ENCODE data around the gene SCUBE2.

Gene SCUBE2

GRCh38 chr11:9073466-9074225 is 17.8 kb downstream of the SCUBE2 start:
- DNase-seq, result no peak

DNA sequence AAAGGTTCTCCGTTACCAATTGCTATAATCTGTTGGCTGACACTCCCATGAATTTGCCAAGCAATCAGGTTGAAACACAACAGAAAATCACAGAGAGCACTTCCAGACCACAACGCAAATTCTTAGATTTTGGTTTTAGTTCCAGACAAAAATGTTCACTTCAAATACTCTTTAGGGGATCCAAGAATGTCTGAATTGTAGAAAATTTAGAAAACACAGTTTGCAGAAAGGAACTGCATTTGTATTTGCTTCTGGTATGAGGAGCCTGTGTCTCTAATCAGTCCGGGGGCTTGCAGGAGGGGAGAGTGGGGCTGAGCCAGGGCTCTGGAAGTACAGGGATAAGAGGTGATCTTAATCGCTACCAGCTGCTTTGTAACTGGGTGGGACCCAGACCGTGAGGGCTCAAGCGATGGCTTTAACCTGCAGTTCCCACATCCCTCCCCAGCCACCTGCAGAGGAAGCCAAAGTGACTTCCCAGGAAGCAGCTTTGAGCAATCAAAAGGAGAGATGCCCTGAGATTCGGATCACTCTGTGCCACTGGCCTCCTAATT is 18.7 kb downstream of the SCUBE2 start:
- DNase-seq, result no peak

- no peak for DNase-seq
These were observed 19.7 kb downstream of the SCUBE2 start for GRCh38 chr11:9071692-9072091.

DNA sequence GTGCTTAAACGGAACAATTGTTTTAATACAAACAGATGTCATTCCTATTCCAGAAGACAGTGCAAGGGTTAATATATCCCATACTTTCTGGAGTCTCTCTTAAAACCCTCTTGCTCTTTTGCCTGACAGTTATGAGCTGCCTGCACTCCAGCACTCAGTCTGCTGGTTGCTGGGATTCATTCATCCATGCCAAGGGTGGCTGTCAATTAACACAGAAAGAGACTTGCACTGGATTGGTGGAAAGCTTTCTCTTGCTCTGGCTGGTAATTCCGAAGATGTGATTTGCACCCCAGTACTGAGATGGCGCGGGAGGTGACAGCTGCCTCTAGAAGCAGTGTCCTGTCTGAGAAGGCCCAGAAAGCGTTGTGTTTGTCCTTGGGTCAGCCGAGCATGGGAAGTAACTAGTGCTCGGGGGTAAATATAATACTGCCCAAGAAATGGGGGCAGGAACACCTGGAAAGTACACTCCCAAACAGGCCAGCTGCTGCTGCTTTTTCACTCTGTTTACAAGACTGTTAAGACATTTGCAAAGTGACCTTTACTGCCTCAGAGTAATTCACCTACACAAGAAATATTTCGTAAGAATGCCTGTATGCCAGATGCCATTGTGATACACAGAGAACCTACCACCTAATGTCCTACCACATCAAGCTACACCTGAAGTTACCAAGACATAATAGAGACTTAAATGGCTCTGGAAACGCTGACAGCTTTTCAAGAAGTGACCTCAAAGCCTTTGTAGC is 20.5 kb downstream of the SCUBE2 start:
- DNase-seq, result no peak

DNA sequence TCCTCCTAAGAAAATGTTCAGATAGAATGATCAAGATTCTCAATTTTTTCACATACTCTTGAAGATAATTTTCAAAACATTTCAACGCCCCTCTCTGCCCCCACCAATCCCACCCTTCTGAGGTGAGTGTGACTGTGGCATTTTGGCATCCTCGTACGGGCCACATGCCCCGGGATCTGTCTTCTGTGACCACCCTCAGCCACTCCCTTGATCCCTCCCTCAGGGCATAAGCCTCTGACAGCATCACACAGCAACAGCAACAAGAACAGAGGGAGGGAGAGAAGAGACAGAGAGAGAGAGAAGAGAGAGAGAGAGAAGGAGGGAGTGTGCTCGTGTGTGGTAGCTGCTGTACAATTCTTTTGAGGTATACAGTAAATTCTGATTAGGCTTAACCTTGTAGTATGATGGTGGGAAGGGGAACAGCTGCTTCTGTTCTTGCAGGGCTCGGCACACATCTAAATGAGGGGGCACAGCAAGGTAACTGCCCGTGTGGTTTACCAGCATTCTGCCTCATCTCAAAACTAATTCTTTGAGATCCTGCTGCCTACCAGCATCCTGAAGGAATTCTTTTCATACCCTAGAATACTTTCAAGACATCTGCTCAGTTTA is 21.4 kb downstream of the SCUBE2 start:
- DNase-seq, result no peak

DNA sequence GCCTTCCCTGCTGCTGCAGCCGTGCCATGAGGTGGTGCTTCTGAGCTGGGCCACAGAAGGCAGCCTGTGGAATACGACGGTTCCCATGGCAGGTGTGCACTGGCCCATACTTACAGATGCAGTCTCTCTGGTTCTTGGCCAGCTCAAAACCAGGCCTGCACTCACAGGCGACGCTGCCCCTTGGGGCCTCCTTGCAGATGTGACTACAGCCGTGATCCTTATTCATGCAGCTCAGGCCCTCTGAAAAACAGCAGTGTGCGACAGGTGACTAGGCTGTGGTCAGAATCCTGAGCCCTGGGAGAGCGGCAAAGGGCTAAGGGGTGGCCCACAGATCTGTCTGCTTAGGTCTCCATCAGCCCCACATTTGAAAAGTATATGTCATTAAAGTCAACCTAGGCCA is 22.1 kb downstream of the SCUBE2 start:
- DNase-seq, result no peak

DNA sequence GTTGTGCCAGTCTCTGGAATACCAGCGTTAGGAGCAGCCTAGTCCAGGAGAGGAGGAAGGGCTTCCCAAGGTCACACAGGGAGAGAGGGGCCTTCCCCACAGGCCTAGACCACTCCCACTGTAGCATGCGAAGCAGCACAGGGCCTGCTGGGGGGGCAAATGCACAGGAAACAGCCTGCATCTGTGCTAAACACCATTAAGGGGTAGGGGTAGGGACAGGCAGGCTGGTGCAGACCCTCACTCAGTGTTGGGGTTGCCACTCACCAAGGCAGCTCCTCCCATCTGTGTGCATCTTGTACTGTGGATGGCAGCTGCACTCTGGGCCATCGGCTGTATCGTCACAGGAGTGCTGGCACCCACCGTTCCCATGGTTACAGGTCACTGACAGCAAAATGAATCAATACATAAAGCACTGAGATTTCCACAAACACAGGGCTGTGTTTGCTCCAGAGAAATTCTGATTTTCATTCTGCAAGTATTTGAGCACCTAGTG is 24.9 kb downstream of the SCUBE2 start:
- DNase-seq, result no peak

DNA sequence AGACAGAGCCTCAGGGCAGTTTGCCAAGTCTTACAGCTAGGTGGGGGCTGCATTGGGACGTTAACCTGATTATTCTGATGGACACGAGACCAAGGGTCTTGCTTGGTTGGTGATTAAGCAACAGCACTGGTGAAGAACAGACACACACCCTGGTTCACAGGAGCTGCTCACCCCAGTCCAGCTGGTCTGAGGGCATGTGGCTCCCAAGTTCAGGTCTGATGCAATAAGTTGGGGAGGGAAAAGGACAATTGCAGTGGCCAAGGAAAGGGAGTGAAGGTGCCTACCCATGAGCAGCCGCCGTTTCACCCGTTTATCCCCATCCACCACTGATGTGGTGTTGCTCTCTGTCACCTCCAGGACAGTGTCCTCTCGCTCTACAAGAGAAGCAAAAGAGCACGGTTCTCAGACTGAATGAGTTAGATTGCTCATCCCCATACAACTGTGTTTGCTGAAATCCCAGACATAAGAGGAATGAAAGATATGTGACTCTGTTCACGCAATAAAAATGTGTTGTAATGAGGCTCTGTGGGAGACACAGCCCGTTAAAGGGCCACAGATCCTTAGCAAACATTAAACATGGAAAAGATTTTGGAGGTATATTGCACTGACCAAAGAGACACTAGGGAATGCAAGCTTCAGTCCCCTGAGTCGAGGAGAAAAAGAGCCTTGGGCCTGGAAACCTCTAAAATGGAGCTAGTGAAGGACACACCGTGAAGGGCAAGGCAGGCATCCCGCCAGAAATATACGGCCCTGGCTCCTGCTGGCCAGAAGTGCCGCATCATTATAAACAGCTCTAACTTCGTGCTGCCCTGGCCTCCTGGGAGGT is 25.6 kb downstream of the SCUBE2 start:
- DNase-seq, result no peak

DNA sequence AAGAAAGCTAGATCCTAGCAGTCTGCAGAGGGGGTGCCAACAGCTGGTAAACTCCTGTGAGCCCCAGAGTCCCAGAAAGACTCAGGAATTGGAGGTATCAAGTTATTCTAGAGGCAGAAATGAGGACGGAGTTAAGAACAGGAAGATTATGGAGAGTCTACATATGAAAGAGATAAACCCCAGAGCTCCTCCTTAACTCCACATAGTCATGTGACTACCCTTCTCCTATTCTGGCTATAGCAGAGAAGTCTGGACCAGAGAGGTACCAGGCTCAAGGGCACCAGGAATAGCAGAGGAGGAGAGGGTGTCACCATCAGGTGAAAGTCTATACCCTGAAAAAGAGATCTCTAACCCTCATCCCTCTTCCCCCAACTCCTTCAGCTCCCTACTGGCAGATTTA is 29.6 kb downstream of the SCUBE2 start:
- DNase-seq, result no peak

DNA sequence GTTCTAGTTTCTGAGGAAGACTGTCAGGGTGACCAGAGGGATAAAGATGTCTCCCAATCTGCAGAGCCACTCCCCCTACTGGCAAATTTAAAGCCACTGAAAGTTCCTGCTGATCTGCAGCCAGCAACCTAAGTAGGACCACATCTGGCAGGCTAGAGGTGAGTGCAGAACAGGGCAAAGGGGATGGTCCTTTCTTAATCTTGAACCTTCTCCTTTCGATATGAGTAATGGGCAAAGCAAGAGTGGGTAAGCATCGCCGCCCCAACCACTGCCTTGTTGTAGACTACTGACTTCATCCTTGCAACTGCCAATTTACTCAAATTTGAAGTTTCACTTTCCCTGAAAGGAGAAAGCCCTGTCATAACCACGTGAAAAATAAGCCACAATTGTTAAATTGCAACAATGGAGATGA is 30.7 kb downstream of the SCUBE2 start:
- DNase-seq, result no peak

DNA sequence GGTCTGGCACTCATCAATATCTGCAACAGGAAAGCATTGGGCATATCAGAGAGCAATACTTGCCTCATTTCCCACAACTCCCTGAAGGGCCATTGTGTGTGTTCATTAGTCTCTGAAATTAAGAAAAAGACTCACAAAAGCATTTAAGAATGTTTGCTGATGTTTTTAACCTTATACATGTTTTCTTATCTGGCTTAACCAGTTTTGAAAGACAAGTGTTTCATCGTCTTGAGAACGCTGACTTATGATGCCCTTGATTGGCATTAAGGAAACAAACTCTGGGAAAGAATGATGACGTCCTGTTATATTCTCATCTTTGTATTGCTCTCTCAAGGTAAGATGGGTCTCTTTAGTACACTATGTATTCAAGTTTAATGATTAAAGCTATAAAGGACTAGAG is 32.0 kb downstream of the SCUBE2 start:
- DNase-seq, result no peak

DNA sequence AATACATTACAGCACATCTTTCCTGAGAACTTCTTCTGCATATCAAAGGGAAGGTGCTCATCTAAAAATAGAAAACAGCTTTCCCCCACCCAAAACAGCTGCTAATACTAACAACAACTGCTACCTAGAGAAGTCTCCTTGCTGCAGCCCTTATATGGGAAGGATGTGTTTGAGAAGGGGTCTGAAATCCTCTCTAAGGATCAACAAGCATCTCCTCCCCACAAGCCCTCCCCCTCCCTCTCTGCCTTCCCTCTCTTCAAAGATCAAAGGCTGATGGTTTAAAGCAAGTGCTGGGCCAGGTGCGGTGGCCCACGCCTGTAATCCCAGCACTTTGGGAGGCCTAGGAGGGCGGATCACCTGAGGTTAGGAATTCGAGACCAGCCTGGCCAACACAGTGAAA is 33.5 kb downstream of the SCUBE2 start:
- no peak for DNase-seq

GRCh38 chr11:9057007-9057406 is 34.4 kb downstream of the SCUBE2 start:
- no peak for DNase-seq

DNA sequence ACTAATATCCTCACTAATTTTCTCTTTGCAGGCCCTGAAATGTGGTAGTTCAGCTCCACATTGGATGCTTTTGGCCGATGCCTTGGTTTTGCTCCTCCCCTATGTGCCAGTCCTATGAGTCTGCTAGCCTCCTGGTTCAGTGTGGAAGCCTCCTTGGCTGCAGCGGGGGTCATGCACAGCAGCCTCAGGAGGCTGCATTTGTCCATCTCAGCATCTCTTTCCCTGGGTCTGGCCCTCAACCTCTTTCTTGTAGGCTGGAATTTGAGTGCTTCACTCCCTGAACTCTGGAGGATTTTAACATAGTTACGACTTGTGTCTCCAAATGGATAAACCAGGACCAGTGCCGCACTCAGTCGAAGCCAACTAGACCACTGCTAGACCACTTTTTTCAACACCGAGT is 34.9 kb downstream of the SCUBE2 start:
- DNase-seq, result no peak

GRCh38 chr11:9053316-9054035 is 37.9 kb downstream of the SCUBE2 start:
- DNase-seq, result no peak

- DNase-seq, result no peak
These were observed 39.1 kb downstream of the SCUBE2 start for GRCh38 chr11:9052316-9052715.

- DNase-seq, result no peak
These were observed 41.4 kb downstream of the SCUBE2 start for GRCh38 chr11:9049959-9050358.

DNA sequence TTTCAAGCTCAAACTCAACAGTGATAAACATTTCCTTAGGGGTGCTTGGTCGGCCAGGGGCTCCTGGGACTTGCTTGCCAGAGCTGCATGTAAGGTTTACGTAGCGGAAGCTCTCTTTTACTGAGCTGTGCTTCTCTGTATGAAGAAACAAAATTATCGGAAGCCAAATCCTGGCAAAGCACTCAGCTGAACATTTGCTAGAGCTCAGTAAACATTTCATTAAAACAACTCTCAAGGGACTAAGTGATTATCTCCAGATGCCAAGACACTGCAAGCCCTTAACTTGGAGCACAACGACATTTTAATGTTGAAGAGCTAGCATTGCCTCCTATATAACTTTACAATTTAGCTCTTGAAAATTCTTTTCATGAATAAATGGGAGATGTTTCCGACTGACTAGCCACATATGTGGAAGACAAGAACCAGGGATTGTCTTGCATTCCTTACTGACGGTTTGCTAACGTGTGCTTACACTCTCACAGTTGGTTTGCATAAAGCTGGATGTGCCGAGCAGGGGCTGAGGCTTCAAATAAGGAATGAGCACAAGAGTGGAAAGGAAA is 43.4 kb downstream of the SCUBE2 start:
- DNase-seq, result peak; percentile 64

DNA sequence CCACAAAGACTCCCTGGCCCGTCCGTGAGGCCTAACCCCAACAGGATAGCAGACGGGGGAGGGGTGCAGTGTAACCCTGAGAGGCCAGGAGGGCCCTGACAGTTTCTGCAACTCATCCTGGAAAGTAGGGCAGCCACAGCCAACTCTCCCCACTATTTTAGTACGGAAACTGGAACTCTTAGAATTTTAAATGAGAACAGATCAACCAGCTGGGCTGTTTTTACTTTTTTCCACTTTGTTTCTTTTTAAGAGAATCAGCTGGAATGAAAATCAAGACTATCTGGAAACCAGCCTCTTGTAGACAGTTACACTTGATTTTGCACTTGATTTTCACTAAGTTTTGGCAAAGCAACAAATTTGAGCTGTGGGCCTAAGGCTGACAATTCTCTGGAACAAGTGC is 44.9 kb downstream of the SCUBE2 start:
- DNase-seq, result no peak

DNA sequence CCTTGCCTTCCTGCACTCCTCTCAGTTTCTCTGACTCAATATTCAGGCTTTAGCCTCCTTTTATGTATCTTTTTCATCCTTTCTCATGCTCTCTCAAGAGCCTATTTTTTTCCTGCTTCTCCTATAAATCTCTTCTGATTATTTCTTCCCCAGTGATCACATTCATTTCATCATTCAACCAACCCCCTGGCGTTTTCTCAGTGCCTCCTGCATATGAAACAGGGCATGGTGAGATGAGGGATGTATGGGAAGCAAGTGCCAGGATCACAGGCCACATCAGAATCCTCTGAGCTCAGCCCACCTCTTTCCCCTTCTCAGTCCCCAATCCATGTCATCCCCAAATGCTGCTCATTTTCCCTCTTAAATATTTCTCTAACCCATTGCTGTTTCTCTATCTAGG is 48.9 kb downstream of the SCUBE2 start:
- no peak for DNase-seq

- DNase-seq, result no peak
These were observed 49.7 kb downstream of the SCUBE2 start for GRCh38 chr11:9041747-9042146.

- DNase-seq, result no peak
These were observed 51.0 kb downstream of the SCUBE2 start for GRCh38 chr11:9040410-9040809.
